Duodenal mucosa (tissue), 2 donors: ENCODE data around the gene SLC30A3.

Source experiments
- H3K27ac ChIP-seq: one replicate; pipeline ENCODE4 v1.7.0; 2013; ENCODE audit warnings: low read depth, low read length
- H3K27me3 ChIP-seq, 2 donors: one replicate each; pipeline ENCODE4 v1.7.0; 2013; ENCODE audit warnings: low read length in 2 of 2, control low read depth in 1 of 2; ENCODE audit not compliant: insufficient read depth in 2 of 2, control insufficient read depth in 1 of 2
- H3K36me3 ChIP-seq, 2 donors: one replicate each; pipeline ENCODE4 v1.7.0; 2013; ENCODE audit warnings: low read length in 2 of 2, control low read depth in 1 of 2; ENCODE audit not compliant: insufficient read depth in 2 of 2, control insufficient read depth in 1 of 2
- H3K4me1 ChIP-seq, 2 donors: one replicate each; pipeline ENCODE4 v1.7.0; 2013; ENCODE audit warnings: low read length in 2 of 2, control low read depth in 1 of 2; ENCODE audit not compliant: insufficient read depth in 2 of 2, control insufficient read depth in 1 of 2
- H3K4me3 ChIP-seq, 2 donors: one replicate each; pipeline ENCODE4 v1.7.0; 2013; ENCODE audit warnings: low read length in 2 of 2, low read depth in 1 of 2
- H3K9ac ChIP-seq, 2 donors: one replicate each; pipeline ENCODE4 v1.7.0; 2013; ENCODE audit warnings: low read length in 2 of 2, low read depth in 1 of 2
- H3K9me3 ChIP-seq, 2 donors: one replicate each; pipeline ENCODE4 v1.7.0; 2013; ENCODE audit warnings: low read length in 2 of 2, control low read depth in 1 of 2; ENCODE audit not compliant: control insufficient read depth in 1 of 2

Gene SLC30A3

DNA sequence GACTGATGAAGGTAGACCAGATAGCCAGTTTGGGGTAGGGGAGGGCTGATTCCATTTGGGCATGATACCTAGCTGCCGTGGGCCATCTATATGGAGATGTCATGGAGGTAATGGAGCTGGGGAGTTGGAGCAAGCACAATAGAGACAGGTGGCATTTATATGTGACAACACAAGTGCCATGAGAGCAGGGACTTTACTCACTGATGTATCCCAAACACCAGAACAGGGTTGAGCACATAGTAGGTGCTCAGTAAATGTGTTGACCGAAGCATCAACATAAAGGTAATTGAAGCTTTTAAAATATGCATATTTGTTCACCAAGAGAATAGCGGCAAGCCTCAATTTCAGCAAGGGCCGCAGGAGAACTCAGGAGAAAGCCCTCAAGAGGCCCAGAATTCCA lies 15.0 kb downstream of the SLC30A3 start:
- H3K4me1 ChIP-seq = no peaks in the 10 kb centered on the region
- no peak overlapping the region for H3K27ac ChIP-seq
- H3K4me3 ChIP-seq = no peak overlapping the region
- no peaks in the 10 kb centered on the region for H3K9me3 ChIP-seq
- peaks cover 15 to 22% of the 10 kb centered on the region in 2 donors for H3K36me3 ChIP-seq
- no peak overlapping the region for H3K9ac ChIP-seq
- H3K27me3 ChIP-seq = peaks cover 7 to 11% of the 10 kb centered on the region in 2 donors

DNA sequence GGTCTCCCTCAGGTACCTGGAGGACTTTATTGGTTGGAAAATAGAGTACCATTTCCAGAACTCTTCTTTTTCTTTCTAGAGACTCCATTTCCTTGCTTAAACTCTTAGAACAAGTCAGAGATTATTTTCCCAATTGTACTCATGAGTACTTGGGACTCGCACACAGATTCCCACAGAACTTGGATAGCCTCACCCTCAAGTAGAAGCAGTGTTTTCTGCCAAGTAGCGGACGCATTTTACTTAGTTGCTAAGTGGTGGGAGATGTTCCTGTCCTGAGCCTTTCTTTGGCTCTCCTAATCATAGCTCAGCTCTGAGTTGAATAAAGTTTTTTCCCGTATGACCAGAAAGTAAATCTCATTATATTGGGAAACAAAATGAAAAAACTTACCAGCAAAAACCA lies 17.2 kb downstream of the SLC30A3 start:
- Histone ChIP-seq H3K4me3 (no peak overlapping the region), H3K27ac (no peak overlapping the region), H3K4me1 (no peaks in the 10 kb centered on the region), H3K9me3 (no peaks in the 10 kb centered on the region), H3K9ac (no peak overlapping the region), H3K36me3 (peaks cover 26 to 44% of the 10 kb centered on the region in 2 donors), H3K27me3 (peaks cover 0 to 4% of the 10 kb centered on the region in 2 donors)

DNA sequence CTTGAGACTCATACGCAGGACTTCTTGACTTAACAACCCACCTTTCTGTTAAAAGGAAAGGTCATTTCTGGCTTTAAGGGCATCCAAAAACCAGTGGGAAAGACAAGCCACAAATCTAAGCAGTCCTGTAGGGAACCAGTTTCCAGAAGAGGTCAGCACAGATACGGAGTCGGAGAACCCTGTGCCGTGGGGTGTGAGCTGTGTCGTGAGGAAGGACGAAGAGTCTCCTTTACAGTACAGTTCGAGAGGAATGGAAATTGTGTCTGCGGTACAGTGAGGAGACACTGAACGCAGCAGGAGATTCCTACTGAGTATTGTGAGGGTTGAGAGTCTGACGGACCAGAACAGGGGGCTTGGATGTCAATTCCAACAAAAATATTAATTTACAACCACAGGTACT lies 17.7 kb downstream of the SLC30A3 start:
- H3K9ac ChIP-seq = no peak overlapping the region
- no peaks in the 10 kb centered on the region for H3K4me1 ChIP-seq
- H3K27ac ChIP-seq = no peak overlapping the region
- peaks cover 0 to 4% of the 10 kb centered on the region in 2 donors for H3K27me3 ChIP-seq
- H3K4me3 ChIP-seq = no peak overlapping the region
- peaks cover 27 to 50% of the 10 kb centered on the region in 2 donors for H3K36me3 ChIP-seq
- H3K9me3 ChIP-seq = no peaks in the 10 kb centered on the region

DNA sequence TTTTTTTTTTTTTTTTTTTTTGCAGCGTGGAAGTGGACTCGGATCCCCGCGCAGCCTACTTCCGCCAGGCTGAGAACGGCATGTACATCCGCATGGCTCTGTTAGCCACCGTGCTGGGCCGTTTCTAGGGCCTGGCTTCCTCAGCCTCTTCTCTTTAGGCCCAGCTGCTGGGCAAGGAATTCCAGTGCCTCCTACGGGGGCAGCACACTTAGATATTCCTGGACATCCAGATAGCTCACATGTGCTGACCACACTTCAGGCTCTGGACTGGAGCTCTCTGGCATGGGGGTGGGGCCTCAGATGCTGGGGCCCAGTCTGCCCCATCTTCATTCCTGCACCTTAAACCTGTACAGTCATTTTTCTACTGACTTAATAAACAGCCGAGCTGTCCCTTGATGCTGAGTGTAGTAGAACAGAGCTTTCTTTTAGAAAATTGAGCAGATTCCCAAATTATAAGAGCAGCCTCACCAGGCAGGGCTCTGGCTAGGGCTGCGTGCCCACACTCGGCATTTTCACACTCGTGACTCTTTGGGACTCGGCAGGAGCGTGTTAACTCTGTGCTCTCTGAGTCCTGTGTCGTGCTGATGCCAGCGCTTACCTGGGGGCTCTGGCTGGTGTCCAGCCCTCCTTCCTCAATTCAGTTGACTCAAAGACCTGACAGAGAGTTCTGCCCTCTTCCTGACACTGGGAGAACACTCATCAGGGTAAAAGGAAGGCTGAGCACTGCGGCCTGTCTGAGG lies 19.3 kb downstream of the SLC30A3 start:
- H3K27me3 ChIP-seq = peaks cover 0 to 4% of the 10 kb centered on the region in 2 donors
- no peak overlapping the region for H3K9ac ChIP-seq
- H3K9me3 ChIP-seq = no peaks in the 10 kb centered on the region
- H3K4me1 ChIP-seq = no peaks in the 10 kb centered on the region
- H3K36me3 ChIP-seq = peaks cover 38 to 63% of the 10 kb centered on the region in 2 donors
- no peak overlapping the region for H3K27ac ChIP-seq
- H3K4me3 ChIP-seq = no peak overlapping the region

DNA sequence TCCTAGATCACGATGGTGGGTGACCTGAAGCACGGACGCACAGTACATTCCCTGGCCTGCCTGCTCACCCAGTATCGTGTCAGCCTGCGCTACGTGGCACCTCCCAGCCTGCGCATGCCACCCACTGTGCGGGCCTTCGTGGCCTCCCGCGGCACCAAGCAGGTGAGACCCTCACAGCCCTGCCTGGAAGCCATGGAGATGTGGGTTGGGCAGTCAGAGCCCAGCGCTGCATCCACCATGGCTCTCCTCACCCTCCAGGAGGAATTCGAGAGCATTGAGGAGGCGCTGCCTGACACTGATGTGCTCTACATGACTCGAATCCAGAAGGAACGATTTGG lies 20.3 kb downstream of the SLC30A3 start:
- Histone ChIP-seq H3K4me1 (no peaks in the 10 kb centered on the region), H3K9me3 (no peaks in the 10 kb centered on the region), H3K4me3 (no peak overlapping the region), H3K27me3 (peaks cover 0 to under 1% of the 10 kb centered on the region in 2 donors), H3K27ac (no peak overlapping the region), H3K36me3 (peaks cover 46 to 73% of the 10 kb centered on the region in 2 donors), H3K9ac (no peak overlapping the region)

DNA sequence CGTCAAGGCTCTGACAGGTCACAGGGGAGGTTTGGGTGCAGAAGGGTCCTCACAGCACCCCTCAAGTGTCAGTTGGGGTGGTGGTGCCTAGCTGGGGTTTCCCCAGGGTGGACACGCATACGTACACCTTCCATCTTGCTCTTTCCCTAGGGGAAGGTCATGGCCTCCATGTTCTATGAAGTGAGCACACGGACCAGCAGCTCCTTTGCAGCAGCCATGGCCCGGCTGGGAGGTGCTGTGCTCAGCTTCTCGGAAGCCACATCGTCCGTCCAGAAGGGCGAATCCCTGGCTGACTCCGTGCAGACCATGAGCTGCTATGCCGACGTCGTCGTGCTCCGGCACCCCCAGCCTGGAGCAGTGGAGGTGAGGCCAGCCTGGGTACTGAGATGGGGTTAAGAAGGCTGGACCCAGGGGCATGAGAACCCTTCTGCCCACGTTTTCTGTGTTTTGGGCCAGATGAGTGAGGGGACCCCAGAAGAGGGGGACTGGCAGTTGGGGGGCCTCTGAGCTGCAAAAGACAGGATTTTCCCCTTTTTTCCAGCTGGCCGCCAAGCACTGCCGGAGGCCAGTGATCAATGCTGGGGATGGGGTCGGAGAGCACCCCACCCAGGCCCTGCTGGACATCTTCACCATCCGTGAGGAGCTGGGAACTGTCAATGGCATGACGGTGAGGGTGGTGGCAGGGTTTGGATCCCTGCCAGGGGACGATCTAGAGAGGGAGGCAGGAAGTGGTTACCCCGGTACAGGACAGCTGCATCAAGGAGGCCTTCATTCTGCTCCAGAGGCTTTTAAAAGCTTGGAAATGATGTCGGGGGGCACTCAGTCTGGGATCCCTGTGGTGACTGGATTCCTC lies 20.9 kb downstream of the SLC30A3 start:
- no peak overlapping the region for H3K4me3 ChIP-seq
- no peak overlapping the region for H3K27ac ChIP-seq
- H3K9ac ChIP-seq = no peak overlapping the region
- H3K4me1 ChIP-seq = no peaks in the 10 kb centered on the region
- H3K9me3 ChIP-seq = no peaks in the 10 kb centered on the region
- no peaks in the 10 kb centered on the region for H3K27me3 ChIP-seq
- peaks cover 46 to 79% of the 10 kb centered on the region in 2 donors for H3K36me3 ChIP-seq

DNA sequence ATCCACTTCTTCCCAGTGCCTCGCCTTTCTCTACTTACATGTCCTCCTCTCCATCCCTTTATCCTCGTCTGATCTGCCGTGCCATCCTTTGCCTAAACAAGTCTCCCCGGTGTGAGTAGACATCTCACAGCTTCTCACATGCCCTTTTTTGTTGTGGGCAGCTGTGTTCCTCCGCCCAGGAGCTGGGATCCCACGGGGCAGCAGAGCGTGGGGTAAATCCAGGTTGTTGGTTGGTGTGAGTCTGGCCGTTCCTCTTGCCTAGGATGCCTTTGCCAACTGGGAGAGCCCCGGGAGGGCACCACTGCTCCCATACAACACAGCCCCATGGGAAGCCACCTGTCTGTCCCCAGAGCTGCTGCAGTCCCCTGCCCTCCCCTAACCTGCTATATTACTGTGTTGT lies 22.4 kb downstream of the SLC30A3 start:
- H3K4me1 ChIP-seq = no peaks in the 10 kb centered on the region
- H3K9me3 ChIP-seq = no peaks in the 10 kb centered on the region
- H3K4me3 ChIP-seq = no peak overlapping the region
- H3K27me3 ChIP-seq = no peaks in the 10 kb centered on the region
- H3K36me3 ChIP-seq = peaks cover 46 to 93% of the 10 kb centered on the region in 2 donors
- H3K27ac ChIP-seq = no peak overlapping the region
- no peak overlapping the region for H3K9ac ChIP-seq

DNA sequence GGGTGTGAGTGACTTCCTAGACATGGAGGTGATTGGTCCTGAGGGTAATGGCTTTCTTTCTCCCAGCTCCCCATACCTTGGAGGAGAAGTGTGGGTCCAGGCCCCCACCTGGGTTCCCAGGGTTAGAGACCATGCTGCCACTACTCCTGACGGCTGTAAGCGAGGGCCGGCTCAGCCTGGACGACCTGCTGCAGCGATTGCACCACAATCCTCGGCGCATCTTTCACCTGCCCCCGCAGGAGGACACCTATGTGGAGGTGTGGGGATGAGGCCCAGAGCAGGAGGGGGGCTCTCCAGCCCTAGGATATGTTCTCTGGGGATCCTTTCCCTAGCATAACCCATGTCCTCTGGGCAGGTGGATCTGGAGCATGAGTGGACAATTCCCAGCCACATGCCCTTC lies 23.9 kb downstream of the SLC30A3 start:
- Histone ChIP-seq H3K9ac (no peak overlapping the region), H3K9me3 (no peaks in the 10 kb centered on the region), H3K36me3 (peaks cover 51 to 97% of the 10 kb centered on the region in 2 donors), H3K4me1 (no peaks in the 10 kb centered on the region), H3K4me3 (no peak overlapping the region), H3K27ac (no peak overlapping the region), H3K27me3 (no peaks in the 10 kb centered on the region)

DNA sequence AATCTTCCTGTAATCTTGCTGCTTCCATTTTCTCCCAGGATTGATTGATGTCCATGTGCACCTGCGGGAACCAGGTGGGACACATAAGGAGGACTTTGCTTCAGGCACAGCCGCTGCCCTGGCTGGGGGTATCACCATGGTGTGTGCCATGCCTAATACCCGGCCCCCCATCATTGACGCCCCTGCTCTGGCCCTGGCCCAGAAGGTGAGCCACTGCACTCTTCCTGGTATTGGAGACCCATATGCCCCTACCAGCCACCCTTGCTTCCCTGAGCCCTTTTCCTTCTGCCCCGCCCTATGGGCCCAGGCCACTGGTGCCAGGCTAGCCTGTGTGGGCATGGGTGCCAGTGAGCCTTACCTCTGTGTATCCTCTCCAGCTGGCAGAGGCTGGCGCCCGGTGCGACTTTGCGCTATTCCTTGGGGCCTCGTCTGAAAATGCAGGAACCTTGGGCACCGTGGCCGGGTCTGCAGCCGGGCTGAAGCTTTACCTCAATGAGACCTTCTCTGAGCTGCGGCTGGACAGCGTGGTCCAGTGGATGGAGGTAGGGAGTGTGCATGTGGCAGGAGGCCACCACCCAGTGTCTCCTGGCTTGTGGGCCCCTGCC lies 25.4 kb downstream of the SLC30A3 start:
- Histone ChIP-seq H3K9ac (no peak overlapping the region), H3K27ac (no peak overlapping the region), H3K27me3 (no peaks in the 10 kb centered on the region), H3K4me3 (no peak overlapping the region), H3K4me1 (no peaks in the 10 kb centered on the region), H3K36me3 (peaks cover 55 to 97% of the 10 kb centered on the region in 2 donors), H3K9me3 (no peaks in the 10 kb centered on the region)

DNA sequence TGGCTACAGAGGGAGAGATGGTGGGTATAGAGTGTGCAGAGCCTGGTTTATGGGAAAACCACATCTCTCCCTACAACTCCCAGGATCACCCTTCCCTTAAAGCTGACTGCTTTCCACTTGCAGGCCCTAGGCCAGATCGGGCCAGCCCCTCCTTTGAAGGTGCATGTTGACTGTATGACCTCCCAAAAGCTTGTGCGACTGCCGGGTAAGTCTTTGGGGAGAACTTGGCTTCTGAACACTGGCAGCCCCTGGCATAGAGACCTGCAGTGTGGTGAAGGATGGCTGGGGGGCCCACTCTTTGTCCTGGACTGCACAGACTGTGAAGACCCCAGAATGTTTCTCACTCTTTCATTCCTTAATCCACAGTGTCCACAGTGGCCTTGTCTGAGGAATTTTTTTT lies 26.2 kb downstream of the SLC30A3 start:
- Histone ChIP-seq H3K4me1 (no peaks in the 10 kb centered on the region), H3K36me3 (peaks cover 63 to 97% of the 10 kb centered on the region in 2 donors), H3K27me3 (no peaks in the 10 kb centered on the region), H3K27ac (no peak overlapping the region), H3K9ac (no peak overlapping the region), H3K4me3 (no peak overlapping the region), H3K9me3 (no peaks in the 10 kb centered on the region)
